ENCODE results near the gene DPM2.

Gene DPM2

GRCh38 chr9:127892831-127893230 lies 44.8 kb downstream of the DPM2 start:
- POLR2A ChIA-PET: no interaction called here
- no peak overlapping the region for H3K4me3 ChIP-seq (ENCODE audit: low read depth, low read length)
- CTCF ChIA-PET: interaction anchor here (0.9 to 1.5 kb wide), 2 partner anchors 28 to 158 kb away, joined by 3 to 7 read pairs; partner anchors contain the start of gene TOR2A
- TF ChIP-seq CTCF (IDR thresholded peaks at IDR 0.05; ENCODE audit: insufficient read depth, low read length, missing control alignments): no peak
- DNase-seq (ENCODE audit: low read depth, low spot score): no peak

GRCh38 chr9:127890053-127890452 lies 47.6 kb downstream of the DPM2 start:
- ChIA-PET POLR2A (interaction anchor here (1.2 kb wide), 1 partner anchor 8 kb away, joined by 3 read pairs; no protein-coding TSS in a partner anchor), CTCF (interaction anchor here (1.0 to 2.4 kb wide), 3 partner anchors 9 to 20 kb away, joined by 4 to 12 read pairs (median 5); partner anchors contain the start of gene ST6GALNAC6)
- DNase-seq (ENCODE audit: low read depth, low spot score): no peak
- no peak for TF ChIP-seq CTCF (IDR thresholded peaks at IDR 0.05; ENCODE audit: insufficient read depth, low read length, missing control alignments)
- H3K4me3 ChIP-seq (ENCODE audit: low read depth, low read length): no peak overlapping the region

GRCh38 chr9:127887792-127888191 lies 49.9 kb downstream of the DPM2 start:
- no peak for TF ChIP-seq CTCF (IDR thresholded peaks at IDR 0.05; ENCODE audit: insufficient read depth, low read length, missing control alignments)
- no peak for DNase-seq (ENCODE audit: low read depth, low spot score)
- H3K4me3 ChIP-seq (ENCODE audit: low read depth, low read length): no peak overlapping the region
- ChIA-PET POLR2A (no interaction called here), CTCF (interaction anchor here (1.1 to 1.3 kb wide), 2 partner anchors 9 to 11 kb away, joined by 3 read pairs; no protein-coding TSS in a partner anchor)

GRCh38 chr9:127886401-127886972 lies 51.2 kb downstream of the DPM2 start:
- TF ChIP-seq CTCF (IDR thresholded peaks at IDR 0.05; ENCODE audit: insufficient read depth, low read length, missing control alignments): no peak
- H3K4me3 ChIP-seq (ENCODE audit: low read depth, low read length): no peak overlapping the region
- no peak for DNase-seq (ENCODE audit: low read depth, low spot score)
- CTCF ChIA-PET: interaction anchor here (1.1 to 1.3 kb wide), 3 partner anchors 11 to 14 kb away, joined by 3 read pairs; no protein-coding TSS in a partner anchor
- POLR2A ChIA-PET: interaction anchor here (1.1 kb wide), 1 partner anchor 8 kb away, joined by 3 read pairs; no protein-coding TSS in a partner anchor

GRCh38 chr9:127885508-127886281 lies 52.0 kb downstream of the DPM2 start:
- H3K4me3 ChIP-seq (ENCODE audit: low read depth, low read length): no peak overlapping the region
- DNase-seq (ENCODE audit: low read depth, low spot score): no peak
- ChIA-PET CTCF (interaction anchor here (1.0 to 2.8 kb wide), 4 partner anchors 13 to 151 kb away, joined by 3 to 16 read pairs (median 3); partner anchors contain the start of gene TOR2A), POLR2A (interaction anchor here (0.6 kb wide), 1 partner anchor 95 kb away, joined by 4 read pairs; the partner anchor contains the start of gene EEIG1)
- TF ChIP-seq CTCF (IDR thresholded peaks at IDR 0.05; ENCODE audit: insufficient read depth, low read length, missing control alignments): no peak
